Measurements from ENCODE around the gene ACP7. TPM values are rescaled to one million over a fixed set of nuclear protein-coding genes. Genes with fewer than 3 reads are reported as not detected.

Gene ACP7
- total RNA-seq, 4 donors from 2014 or later, result not detected

DNA sequence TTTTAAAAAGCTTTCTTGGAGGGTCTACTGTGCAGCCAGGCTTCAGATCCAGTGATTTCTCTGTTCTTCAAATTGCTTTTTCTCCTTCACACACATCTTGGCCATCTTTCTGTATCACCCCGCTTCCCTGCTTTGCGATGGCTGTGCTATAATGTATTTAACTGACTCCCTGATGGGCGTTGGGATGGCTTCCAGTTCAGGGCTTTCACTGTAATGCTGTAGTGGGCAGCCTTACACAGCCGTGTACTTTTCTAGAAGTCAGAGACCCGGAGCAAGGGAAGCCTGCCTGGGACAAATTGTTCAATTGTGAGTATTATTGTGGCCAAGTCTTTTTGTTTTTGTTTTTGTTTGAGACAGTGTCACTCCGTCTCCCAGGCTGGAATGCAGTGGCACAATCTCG, 22.0 kb downstream of the ACP7 start:
- no peak for ATAC-seq (ENCODE audit: low FRiP score)
- TF ChIP-seq, protein P1, sequence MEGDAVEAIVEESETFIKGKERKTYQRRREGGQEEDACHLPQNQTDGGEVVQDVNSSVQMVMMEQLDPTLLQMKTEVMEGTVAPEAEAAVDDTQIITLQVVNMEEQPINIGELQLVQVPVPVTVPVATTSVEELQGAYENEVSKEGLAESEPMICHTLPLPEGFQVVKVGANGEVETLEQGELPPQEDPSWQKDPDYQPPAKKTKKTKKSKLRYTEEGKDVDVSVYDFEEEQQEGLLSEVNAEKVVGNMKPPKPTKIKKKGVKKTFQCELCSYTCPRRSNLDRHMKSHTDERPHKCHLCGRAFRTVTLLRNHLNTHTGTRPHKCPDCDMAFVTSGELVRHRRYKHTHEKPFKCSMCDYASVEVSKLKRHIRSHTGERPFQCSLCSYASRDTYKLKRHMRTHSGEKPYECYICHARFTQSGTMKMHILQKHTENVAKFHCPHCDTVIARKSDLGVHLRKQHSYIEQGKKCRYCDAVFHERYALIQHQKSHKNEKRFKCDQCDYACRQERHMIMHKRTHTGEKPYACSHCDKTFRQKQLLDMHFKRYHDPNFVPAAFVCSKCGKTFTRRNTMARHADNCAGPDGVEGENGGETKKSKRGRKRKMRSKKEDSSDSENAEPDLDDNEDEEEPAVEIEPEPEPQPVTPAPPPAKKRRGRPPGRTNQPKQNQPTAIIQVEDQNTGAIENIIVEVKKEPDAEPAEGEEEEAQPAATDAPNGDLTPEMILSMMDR (IDR thresholded peaks at IDR 0.05), result no peak

DNA sequence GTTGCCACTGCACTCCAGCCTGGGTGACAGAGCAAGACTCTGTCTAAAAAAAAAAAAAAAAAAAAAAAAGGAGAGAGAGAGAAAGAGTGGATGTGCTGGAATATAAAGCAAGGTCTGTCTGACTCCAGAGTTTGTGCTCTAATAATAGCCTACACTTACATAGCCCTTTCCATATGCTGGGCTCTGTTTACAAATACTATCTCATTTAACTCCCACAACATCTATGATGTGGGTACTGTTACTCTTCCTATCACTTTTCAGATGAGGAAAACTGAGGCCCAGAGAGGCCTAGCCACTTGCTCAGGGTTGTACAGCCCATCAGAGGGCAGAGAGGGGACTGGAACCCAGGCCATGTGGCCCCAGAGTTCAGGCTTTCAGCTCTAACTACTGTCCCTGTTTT, 25.5 kb downstream of the ACP7 start:
- ATAC-seq (ENCODE audit: low FRiP score) (no peak), DNase-seq (ENCODE audit: low spot score) (no peak)
- TF ChIP-seq, protein P1 (IDR thresholded peaks at IDR 0.05), result no peak

More for the DNA sequence above, 22.0 kb downstream of the ACP7 start:
- DNase-seq (ENCODE audit: low spot score), result no peak

DNA sequence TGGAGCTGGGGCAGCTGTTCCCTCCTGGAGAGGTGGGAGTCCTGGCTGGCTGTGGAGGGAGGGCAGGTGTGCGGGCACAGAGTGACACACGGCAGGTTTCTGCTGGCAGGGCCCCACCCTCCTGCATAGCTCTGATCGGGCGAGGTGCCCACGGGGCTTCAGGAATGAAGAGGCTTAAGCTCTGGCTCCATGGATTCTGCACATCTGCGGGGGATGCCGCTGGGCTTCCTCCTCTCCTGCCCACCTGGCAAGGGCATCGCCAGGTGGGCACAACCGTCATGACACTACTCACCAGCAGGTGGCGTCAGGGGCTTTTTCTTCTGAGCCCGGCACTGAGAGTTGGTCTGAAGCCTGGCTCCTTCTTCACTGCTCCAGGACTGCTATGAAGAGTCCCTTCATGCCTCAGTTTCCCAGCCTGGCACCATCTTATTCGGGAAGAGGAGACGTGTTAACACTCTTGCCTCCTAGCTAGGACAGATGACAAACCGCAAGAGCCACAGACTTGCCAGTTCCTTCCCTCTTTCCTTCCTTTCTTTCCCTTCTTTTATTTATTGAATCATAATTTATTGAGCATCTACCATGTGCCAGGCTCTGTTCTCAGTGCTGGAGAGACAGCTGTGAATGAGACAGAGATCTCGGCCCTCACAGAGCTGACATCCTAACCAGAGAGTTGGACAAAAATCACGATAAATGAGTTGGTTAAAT, 26.2 kb downstream of the ACP7 start:
- DNase-seq (ENCODE audit: low spot score), result no peak
- ATAC-seq (ENCODE audit: low FRiP score), result peak; percentile 46
- TF ChIP-seq, protein P1 (IDR thresholded peaks at IDR 0.05), result peak in 1 of 3 donors; percentile 6

DNA sequence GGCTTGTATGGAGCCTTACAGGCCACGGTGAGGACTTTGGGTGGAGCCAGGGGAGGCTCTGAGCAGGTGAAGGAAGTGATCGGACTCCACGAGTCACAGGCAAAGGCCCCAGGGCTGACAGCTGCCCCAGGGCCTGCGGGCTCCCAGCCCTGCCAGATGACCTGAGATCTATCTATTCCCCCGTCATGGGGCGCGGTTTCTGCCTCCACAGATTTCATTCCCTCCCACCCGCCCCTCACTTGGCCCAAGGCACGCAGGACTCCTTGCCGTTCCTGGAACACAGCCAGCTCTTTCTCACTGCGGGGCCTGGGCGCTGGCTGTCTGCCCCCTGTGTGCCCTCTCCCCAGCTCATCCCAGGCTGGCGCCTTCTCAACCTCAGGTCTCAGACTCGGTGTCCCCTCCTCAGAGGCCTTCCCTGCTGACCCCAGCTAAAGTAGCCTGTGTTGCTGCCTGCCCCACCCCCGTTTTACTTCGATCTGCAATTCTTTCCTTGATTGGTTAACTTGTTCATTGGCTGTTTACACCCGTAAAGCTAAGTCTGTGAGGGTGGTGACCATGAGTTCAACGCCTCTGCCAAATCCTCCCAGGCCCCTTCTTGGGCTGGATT, 27.5 kb downstream of the ACP7 start:
- TF ChIP-seq, protein P1 (IDR thresholded peaks at IDR 0.05), result no peak
- ATAC-seq (ENCODE audit: low FRiP score), result no peak
- DNase-seq (ENCODE audit: low spot score), result no peak

DNA sequence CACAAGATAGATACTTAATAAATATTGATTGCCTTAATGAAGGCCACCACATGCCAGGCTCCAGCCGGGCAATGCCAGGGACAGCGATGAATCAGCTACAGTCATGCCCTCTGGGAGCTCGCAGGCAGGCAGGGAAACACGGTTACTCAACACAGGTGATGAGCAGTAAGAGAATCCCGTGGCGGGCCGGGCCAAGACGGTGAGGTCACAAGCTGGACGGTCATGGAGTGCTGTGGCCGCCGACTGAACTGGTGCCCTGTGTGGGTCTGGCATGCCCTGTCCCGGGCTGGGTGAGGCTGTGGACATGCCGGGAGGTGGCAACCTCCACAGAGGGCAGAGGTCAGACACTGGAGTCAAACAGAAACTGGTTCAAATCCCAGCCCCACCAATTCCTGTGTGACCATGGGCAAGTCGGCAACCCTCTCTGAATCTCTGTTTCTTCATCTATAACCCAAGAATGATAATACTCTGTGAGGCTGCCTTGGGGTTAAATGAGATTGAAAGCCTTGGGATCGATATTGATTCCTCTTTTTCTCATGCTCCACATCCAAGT, 28.2 kb downstream of the ACP7 start:
- TF ChIP-seq, protein P1 (IDR thresholded peaks at IDR 0.05), result no peak
- ATAC-seq (ENCODE audit: low FRiP score), result peak; percentile 84
- no peak for DNase-seq (ENCODE audit: low spot score)

DNA sequence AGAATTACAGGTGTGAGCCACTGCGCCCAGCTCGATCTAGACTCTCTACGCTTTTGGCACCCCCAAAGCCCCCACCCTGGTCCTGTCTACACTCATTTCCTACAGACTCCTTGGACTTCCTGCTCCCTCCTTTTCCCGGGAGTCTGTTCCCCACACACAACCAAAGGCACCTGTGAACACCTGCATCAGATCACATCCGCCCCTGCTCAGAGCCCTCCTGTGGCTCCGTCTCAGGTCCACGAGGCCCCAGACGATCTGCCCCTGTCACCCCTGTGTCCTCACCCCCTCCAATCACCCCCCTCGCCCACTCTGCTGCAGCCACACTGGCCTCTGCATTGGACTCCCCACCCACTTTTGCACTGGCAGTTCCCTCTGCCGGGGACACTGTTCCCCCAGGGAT, 29.0 kb downstream of the ACP7 start:
- TF ChIP-seq, protein P1 (IDR thresholded peaks at IDR 0.05), result no peak
- DNase-seq (ENCODE audit: low spot score), result no peak
- no peak for ATAC-seq (ENCODE audit: low FRiP score)
